Neural cell (in vitro differentiated cells): ENCODE data around the gene PIM3.

Source experiments
- CTCF ChIP-seq: fragments of 450-650 bp; IDR thresholded peaks from 2 replicates; pipeline ENCODE4 v1.5.1; 2014; ENCODE audit warnings: antibody characterized with exemption, mild to moderate bottlenecking, moderate library complexity; ENCODE audit not compliant: poor library complexity, severe bottlenecking
- EP300 ChIP-seq: fragments of 450-650 bp; conservative IDR thresholded peaks from 2 replicates; pipeline ENCODE4 v1.6.1; 2014; ENCODE audit warnings: antibody characterized with exemption, mild to moderate bottlenecking, moderate library complexity; ENCODE audit not compliant: poor library complexity, severe bottlenecking
- EZH2 ChIP-seq: fragments of 200-600, 300-800 bp; shearing (Covaris generic), sonication (generic); IDR thresholded peaks from 2 replicates; pipeline ENCODE4 v1.6.1; 2014; ENCODE audit warnings: antibody characterized with exemption, low read length, borderline replicate concordance, mild to moderate bottlenecking; ENCODE audit not compliant: insufficient read depth, poor library complexity, severe bottlenecking
- MXI1 ChIP-seq: fragments of 450-650 bp; conservative IDR thresholded peaks from 2 replicates; pipeline ENCODE4 v1.6.1; 2014; ENCODE audit warnings: antibody characterized with exemption, mild to moderate bottlenecking; ENCODE audit not compliant: poor library complexity, severe bottlenecking
- RAD21 ChIP-seq: fragments of 450-650 bp; conservative IDR thresholded peaks from 2 replicates; pipeline ENCODE4 v1.6.1; 2014; ENCODE audit warnings: antibody characterized with exemption, mild to moderate bottlenecking, moderate library complexity
- REST ChIP-seq: IDR thresholded peaks from 2 replicates; pipeline ENCODE4 v1.6.1; 2012; ENCODE audit warnings: borderline replicate concordance

GRCh38 chr22:49951986-49952896, 8.3 kb upstream of the PIM3 start:
- TF ChIP-seq MXI1 (no peak), REST (no peak), CTCF (no peak), EP300 (no peak), EZH2 (no peak), RAD21 (no peak)
